ENCODE results near the gene ELN.

The ELN gene

GRCh38 chr7:74097937-74098614, 70.1 kb downstream of the ELN start:
- no peak for DNase-seq

GRCh38 chr7:74099031-74099430, 71.1 kb downstream of the ELN start:
- no peak for DNase-seq

DNA sequence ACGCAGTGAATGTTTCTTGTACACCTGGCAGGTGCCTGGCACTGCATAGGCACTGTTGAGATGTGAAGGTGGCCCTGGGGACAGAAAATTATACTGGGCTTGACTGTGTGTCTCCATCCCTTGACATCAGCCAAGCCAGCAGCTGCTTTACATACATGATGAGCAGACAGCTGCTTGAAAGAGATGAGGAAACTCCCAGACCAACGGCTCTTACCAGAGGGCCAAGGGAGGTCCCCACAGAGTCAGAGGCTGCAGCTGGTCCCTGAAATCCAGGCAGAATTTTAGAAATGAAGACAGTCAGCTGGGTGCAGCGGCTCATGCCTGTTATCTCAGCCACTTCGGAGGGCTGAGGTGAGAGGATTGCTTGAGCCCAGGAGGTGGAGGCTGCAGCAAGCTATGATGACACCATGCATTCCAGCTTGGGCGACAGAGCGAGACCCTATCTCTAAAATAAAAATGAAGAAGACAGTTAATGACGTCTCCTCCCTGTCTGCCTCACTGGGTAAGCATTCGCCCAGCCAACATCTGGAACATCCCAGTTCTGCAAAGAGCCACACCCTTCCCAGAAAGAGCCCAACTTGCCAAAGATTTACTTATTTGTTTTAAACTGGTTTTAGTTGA, 73.2 kb downstream of the ELN start:
- no peak for DNase-seq

GRCh38 chr7:74103219-74103772, 75.3 kb downstream of the ELN start:
- DNase-seq: no peak

DNA sequence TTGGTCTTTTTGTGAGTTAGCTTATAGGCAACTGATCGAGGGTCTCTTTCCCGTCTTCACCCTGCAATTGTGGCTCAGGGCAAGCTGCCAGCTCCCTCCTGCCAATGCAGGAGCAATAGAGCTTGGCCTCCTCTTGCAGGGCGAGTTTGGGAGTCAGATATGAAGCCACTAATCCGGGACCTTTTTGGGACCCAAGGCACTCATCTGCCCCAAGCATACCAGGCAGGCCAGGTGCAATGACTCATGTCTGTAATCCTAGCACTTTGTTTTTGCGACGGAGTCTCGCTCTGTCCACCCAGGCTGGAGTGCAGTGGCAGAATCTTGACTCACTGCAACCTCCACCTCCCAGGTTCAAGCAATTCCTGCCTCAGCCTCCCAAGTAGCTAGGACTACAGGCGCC, 76.7 kb downstream of the ELN start:
- no peak for DNase-seq

DNA sequence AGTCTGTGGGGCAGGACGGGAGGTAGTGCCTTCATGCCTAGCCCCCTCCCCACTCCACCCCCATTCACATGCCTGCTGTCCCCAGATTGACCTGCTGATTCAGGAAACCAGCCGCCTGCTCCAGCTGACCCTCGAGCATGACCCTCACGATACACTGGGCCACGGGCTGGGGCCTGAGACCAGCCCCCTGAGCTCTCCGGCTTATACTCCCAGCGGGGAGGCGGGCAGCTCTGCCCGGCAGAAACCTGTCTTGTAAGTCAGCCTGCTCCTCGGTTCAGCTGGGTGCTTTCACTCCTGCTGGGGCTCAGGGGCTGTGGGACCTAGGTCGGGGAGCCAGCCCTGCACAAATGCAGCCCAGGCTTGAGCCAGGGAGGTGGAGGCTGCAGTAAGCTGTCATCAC, 78.0 kb downstream of the ELN start:
- DNase-seq: no peak

DNA sequence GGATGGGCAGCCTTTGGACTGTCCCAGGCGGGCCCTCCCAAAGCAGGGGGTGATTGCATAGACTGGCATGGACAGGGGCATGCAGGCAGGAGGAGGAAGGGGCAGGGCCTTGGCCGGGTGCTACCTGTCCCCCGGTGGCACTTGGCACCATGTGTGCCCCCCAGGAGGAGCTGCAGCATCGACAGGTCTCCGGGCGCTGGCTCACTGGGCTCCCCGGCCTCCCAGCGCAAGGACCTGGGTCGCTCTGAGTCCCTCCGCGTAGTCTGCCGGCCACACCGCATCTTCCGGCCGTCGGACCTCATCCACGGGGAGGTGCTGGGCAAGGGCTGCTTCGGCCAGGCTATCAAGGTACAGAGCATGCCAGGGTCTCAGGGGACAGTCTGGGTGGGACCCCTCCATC, 78.9 kb downstream of the ELN start:
- no peak for DNase-seq

GRCh38 chr7:74115326-74115725, 87.4 kb downstream of the ELN start:
- DNase-seq: no peak

GRCh38 chr7:74116356-74116755, 88.4 kb downstream of the ELN start:
- DNase-seq: no peak
